ENCODE results near the gene PITPNM3. TPM values are rescaled to one million over a fixed set of nuclear protein-coding genes. Genes with fewer than 3 reads are reported as not detected.

The PITPNM3 gene
- total RNA-seq, 5 donors from 2014 or later (not counting 1 experiment from before 2014, with no cell fraction given) = 0.20 to 0.98 (median 0.61) TPM

DNA sequence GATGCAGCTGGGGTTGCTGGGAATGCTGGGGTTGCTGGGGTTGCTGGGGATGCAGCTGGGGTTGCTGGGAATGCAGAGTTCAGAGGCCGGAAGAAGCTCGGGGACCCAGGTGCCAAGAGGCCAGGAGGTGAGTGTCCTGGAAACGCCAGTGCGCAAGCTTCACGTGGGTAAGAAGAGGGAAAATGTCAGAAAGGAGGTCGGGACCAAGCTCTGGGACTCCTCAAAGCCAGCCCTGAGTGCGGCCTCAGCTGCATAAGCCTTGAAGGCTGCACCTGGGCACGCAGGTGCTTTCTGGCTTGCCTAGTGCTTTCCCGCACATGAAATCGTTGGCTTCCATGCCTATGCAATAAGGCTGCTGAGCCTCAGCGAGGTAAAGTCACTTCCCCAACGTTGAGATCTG is 48.3 kb downstream of the PITPNM3 start:
- Histone ChIP-seq H3K27ac (ENCODE audit: low read length) (no peak overlapping the region), H3K9me3 (no peaks in the 10 kb centered on the region), H3K4me3 (ENCODE audit: control insufficient read depth in 1 of 2, extremely low read depth in 1 of 2, low read length in 1 of 2) (no peak overlapping the region), H3K27me3 (replicated peaks in 1 of 2; ENCODE audit: control insufficient read depth in 2 of 2, extremely low read depth in 1 of 2, insufficient read depth in 2 of 2, low read length in 1 of 2) (peaks cover 0 to 26% of the 10 kb centered on the region in 2 experiments), H3K4me1 (ENCODE audit: control insufficient read depth in 1 of 2, extremely low read depth in 1 of 2, insufficient read depth in 2 of 2, low read length in 2 of 2) (no peaks in the 10 kb centered on the region), H3K36me3 (ENCODE audit: control insufficient read depth in 2 of 2, extremely low read depth in 1 of 2, insufficient read depth in 1 of 2, low read length in 1 of 2) (no peaks in the 10 kb centered on the region)
- CTCF ChIA-PET = no interaction called here
- Mint-ChIP-seq H3K27ac (no peak overlapping the region), H3K9me3 (no peaks in the 10 kb centered on the region), H3K4me1 (no peaks in the 10 kb centered on the region), H3K4me3 (no peak overlapping the region), H3K36me3 (no peaks in the 10 kb centered on the region), H3K27me3 (peaks cover 0 to 5% of the 10 kb centered on the region in 2 donors)
- WGBS (ENCODE audit: insufficient coverage) = 70% methylated on average over 12 of the region's 12 CpGs
- ATAC-seq (replicated peaks in 1 of 4) (no peak), DNase-seq (no peak)
- POLR2A ChIA-PET = no interaction called here

- no peak overlapping the region for H3K4me3 Mint-ChIP-seq
- Histone ChIP-seq H3K4me1 (ENCODE audit: control insufficient read depth in 1 of 2, extremely low read depth in 1 of 2, insufficient read depth in 2 of 2, low read length in 2 of 2) (no peaks in the 10 kb centered on the region), H3K4me3 (ENCODE audit: control insufficient read depth in 1 of 2, extremely low read depth in 1 of 2, low read length in 1 of 2) (no peak overlapping the region), H3K27ac (ENCODE audit: low read length) (no peak overlapping the region), H3K27me3 (replicated peaks in 1 of 2; ENCODE audit: control insufficient read depth in 2 of 2, extremely low read depth in 1 of 2, insufficient read depth in 2 of 2, low read length in 1 of 2) (peaks cover 0 to 26% of the 10 kb centered on the region in 2 experiments), H3K9me3 (no peaks in the 10 kb centered on the region), H3K36me3 (ENCODE audit: control insufficient read depth in 2 of 2, extremely low read depth in 1 of 2, insufficient read depth in 1 of 2, low read length in 1 of 2) (no peaks in the 10 kb centered on the region)
- H3K36me3 Mint-ChIP-seq = no peaks in the 10 kb centered on the region
- ChIA-PET POLR2A (no interaction called here), CTCF (no interaction called here)
- DNase-seq = no peak
- WGBS (ENCODE audit: insufficient coverage) = 30% methylated on average over 2 of the region's 7 CpGs
- no peak for ATAC-seq (replicated peaks in 1 of 4)
- peaks cover 0 to 5% of the 10 kb centered on the region in 2 donors for H3K27me3 Mint-ChIP-seq
- no peaks in the 10 kb centered on the region for H3K4me1 Mint-ChIP-seq
- no peaks in the 10 kb centered on the region for H3K9me3 Mint-ChIP-seq
- H3K27ac Mint-ChIP-seq = no peak overlapping the region
Observed at GRCh38 chr17:6507535-6507934, 48.8 kb downstream of the PITPNM3 start.

GRCh38 chr17:6506679-6507231 is 49.6 kb downstream of the PITPNM3 start:
- ATAC-seq (replicated peaks in 1 of 4) (no peak), DNase-seq (no peak)
- Mint-ChIP-seq H3K27me3 (peaks cover 0 to 3% of the 10 kb centered on the region in 2 donors), H3K36me3 (no peaks in the 10 kb centered on the region), H3K27ac (no peak overlapping the region), H3K4me1 (no peaks in the 10 kb centered on the region), H3K9me3 (no peaks in the 10 kb centered on the region), H3K4me3 (no peak overlapping the region)
- no peak overlapping the region for H3K27ac ChIP-seq (ENCODE audit: low read length)
- ChIA-PET POLR2A (no interaction called here), CTCF (no interaction called here)
- no peak overlapping the region for H3K4me3 ChIP-seq (ENCODE audit: control insufficient read depth in 1 of 2, extremely low read depth in 1 of 2, low read length in 1 of 2)
- no peaks in the 10 kb centered on the region for H3K9me3 ChIP-seq
- 60% methylated on average over 2 of the region's 5 CpGs for WGBS (ENCODE audit: insufficient coverage)
- H3K4me1 ChIP-seq (ENCODE audit: control insufficient read depth in 1 of 2, extremely low read depth in 1 of 2, insufficient read depth in 2 of 2, low read length in 2 of 2) = no peaks in the 10 kb centered on the region
- H3K36me3 ChIP-seq (ENCODE audit: control insufficient read depth in 2 of 2, extremely low read depth in 1 of 2, insufficient read depth in 1 of 2, low read length in 1 of 2) = no peaks in the 10 kb centered on the region
- peaks cover 0 to 26% of the 10 kb centered on the region in 2 experiments for H3K27me3 ChIP-seq (replicated peaks in 1 of 2; ENCODE audit: control insufficient read depth in 2 of 2, extremely low read depth in 1 of 2, insufficient read depth in 2 of 2, low read length in 1 of 2)

DNA sequence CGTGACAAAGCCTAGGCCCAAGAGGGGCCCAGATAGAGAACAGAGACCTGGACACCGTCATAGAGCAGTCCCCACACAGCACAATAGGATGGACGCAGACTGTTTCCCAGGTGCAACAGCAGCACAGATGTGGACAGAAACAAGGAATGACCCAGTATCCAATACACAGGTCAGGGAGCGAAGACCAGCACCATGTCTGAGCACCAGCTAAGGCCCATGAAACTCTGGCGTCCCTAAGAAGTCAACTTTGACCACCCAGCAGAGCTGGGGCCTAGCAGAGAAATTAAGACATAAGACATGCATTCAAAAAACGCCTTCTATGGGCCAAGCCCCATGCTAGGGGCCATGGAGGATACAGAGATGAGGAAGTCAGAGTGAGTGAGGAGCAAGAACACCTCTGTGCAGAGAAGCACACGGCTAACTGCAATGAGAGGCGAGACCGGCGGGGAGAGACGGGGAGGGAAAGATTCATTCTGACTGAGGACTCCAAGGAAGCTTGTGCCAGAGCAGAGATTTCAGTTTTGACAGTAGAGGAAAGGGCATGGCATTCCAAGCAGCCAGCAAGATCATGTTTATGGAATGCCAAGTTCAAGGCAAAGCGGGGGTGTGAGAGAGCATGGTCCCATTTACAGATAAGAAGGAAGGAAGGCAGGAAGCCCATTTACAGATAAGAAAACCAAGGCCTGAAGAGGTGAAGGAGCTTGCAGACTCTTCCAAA is 50.8 kb downstream of the PITPNM3 start:
- Mint-ChIP-seq H3K27ac (no peak overlapping the region), H3K9me3 (no peaks in the 10 kb centered on the region), H3K36me3 (no peaks in the 10 kb centered on the region), H3K27me3 (peaks cover 0 to 2% of the 10 kb centered on the region in 2 donors), H3K4me3 (no peak overlapping the region), H3K4me1 (no peaks in the 10 kb centered on the region)
- H3K27me3 ChIP-seq (replicated peaks in 1 of 2; ENCODE audit: control insufficient read depth in 2 of 2, extremely low read depth in 1 of 2, insufficient read depth in 2 of 2, low read length in 1 of 2) = peaks cover 0 to 23% of the 10 kb centered on the region in 2 experiments
- CTCF ChIA-PET = no interaction called here
- no peaks in the 10 kb centered on the region for H3K4me1 ChIP-seq (ENCODE audit: control insufficient read depth in 1 of 2, extremely low read depth in 1 of 2, insufficient read depth in 2 of 2, low read length in 2 of 2)
- POLR2A ChIA-PET = no interaction called here
- ATAC-seq (replicated peaks in 1 of 4) (no peak), DNase-seq (peak in 1 of 35 experiments; percentile 13)
- WGBS (ENCODE audit: insufficient coverage) = 84% methylated on average over 8 of the region's 12 CpGs
- no peaks in the 10 kb centered on the region for H3K9me3 ChIP-seq
- H3K27ac ChIP-seq (ENCODE audit: low read length) = no peak overlapping the region
- no peak overlapping the region for H3K4me3 ChIP-seq (ENCODE audit: control insufficient read depth in 1 of 2, extremely low read depth in 1 of 2, low read length in 1 of 2)
- H3K36me3 ChIP-seq (ENCODE audit: control insufficient read depth in 2 of 2, extremely low read depth in 1 of 2, insufficient read depth in 1 of 2, low read length in 1 of 2) = no peaks in the 10 kb centered on the region

- ChIA-PET CTCF (no interaction called here), POLR2A (no interaction called here)
- Histone ChIP-seq H3K4me1 (ENCODE audit: control insufficient read depth in 1 of 2, extremely low read depth in 1 of 2, insufficient read depth in 2 of 2, low read length in 2 of 2) (no peaks in the 10 kb centered on the region), H3K9me3 (no peaks in the 10 kb centered on the region), H3K4me3 (ENCODE audit: control insufficient read depth in 1 of 2, extremely low read depth in 1 of 2, low read length in 1 of 2) (no peak overlapping the region), H3K27ac (ENCODE audit: low read length) (no peak overlapping the region), H3K27me3 (replicated peaks in 1 of 2; ENCODE audit: control insufficient read depth in 2 of 2, extremely low read depth in 1 of 2, insufficient read depth in 2 of 2, low read length in 1 of 2) (peaks cover 0 to 8% of the 10 kb centered on the region in 2 experiments), H3K36me3 (ENCODE audit: control insufficient read depth in 2 of 2, extremely low read depth in 1 of 2, insufficient read depth in 1 of 2, low read length in 1 of 2) (no peaks in the 10 kb centered on the region)
- DNase-seq (no peak), ATAC-seq (replicated peaks in 1 of 4) (no peak)
- Mint-ChIP-seq H3K4me1 (no peaks in the 10 kb centered on the region), H3K36me3 (no peaks in the 10 kb centered on the region), H3K27ac (no peak overlapping the region), H3K9me3 (no peaks in the 10 kb centered on the region), H3K27me3 (peaks cover 0 to 2% of the 10 kb centered on the region in 2 donors), H3K4me3 (no peak overlapping the region)
- WGBS (ENCODE audit: insufficient coverage) = 75% methylated on average over 7 of the region's 7 CpGs
Observed at GRCh38 chr17:6503641-6504195, 52.6 kb downstream of the PITPNM3 start.

DNA sequence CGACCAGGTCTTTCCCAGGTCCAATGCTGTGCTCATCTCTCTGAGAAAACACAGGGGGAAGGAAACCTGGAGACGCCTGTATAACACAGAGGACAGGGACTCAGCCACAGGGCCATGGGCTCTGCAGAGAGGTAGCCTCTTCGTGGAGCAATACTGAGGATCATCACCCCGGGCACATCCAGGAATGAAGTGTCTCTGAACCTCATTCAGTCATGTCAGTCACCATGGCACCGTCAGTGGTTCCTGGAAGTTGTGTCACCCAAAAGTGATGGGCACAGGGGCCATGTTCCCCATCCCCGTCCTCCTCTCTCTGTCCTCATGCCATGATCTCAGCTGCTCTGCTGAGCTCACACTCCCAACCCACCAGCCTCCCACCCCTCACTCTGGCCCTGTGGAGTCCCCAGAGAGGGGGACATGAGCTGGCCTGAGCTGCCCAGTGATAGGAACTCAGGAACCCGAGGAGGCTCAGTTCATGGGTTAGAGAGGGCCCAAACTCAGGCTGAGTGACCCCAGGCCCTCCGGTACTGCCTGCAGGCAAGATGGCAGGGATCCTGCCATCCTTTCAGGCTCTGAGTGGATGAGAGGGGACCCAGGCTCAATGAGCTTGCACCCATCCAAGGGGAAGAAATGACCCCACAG is 53.4 kb downstream of the PITPNM3 start:
- no peaks in the 10 kb centered on the region for H3K36me3 ChIP-seq (ENCODE audit: control insufficient read depth in 2 of 2, extremely low read depth in 1 of 2, insufficient read depth in 1 of 2, low read length in 1 of 2)
- Mint-ChIP-seq H3K4me3 (no peak overlapping the region), H3K9me3 (no peaks in the 10 kb centered on the region), H3K36me3 (no peaks in the 10 kb centered on the region), H3K27ac (no peak overlapping the region), H3K27me3 (no peaks in the 10 kb centered on the region), H3K4me1 (no peaks in the 10 kb centered on the region)
- no peak overlapping the region for H3K4me3 ChIP-seq (ENCODE audit: control insufficient read depth in 1 of 2, extremely low read depth in 1 of 2, low read length in 1 of 2)
- 85% methylated on average over 7 of the region's 8 CpGs for WGBS (ENCODE audit: insufficient coverage)
- CTCF ChIA-PET = no interaction called here
- H3K27me3 ChIP-seq (replicated peaks in 1 of 2; ENCODE audit: control insufficient read depth in 2 of 2, extremely low read depth in 1 of 2, insufficient read depth in 2 of 2, low read length in 1 of 2) = peaks cover 0 to 2% of the 10 kb centered on the region in 2 experiments
- no peak overlapping the region for H3K27ac ChIP-seq (ENCODE audit: low read length)
- no peaks in the 10 kb centered on the region for H3K9me3 ChIP-seq
- no peaks in the 10 kb centered on the region for H3K4me1 ChIP-seq (ENCODE audit: control insufficient read depth in 1 of 2, extremely low read depth in 1 of 2, insufficient read depth in 2 of 2, low read length in 2 of 2)
- DNase-seq = no peak
- POLR2A ChIA-PET = no interaction called here
- no peak for ATAC-seq (replicated peaks in 1 of 4)

Data from T-cell (primary cell).